GM21619 (cell line): ENCODE data around the gene GABPB2.

Experiments used
- ATAC-seq: cut with Tn5 transposase; IDR thresholded peaks from one replicate; pipeline ENCODE4 v1.9.1; 2021; ENCODE audit not compliant: unreplicated experiment

Gene GABPB2

GRCh38 chr1:151070474-151071276 lies at the start of gene GABPB2:
Gene GABPB2 (plus strand): TSS chr1:151070761. CDS start chr1:151088190, 17,429 bp downstream.
- peak; percentile 63 for ATAC-seq

- no peak for ATAC-seq
Measured at GRCh38 chr1:151024540-151025146, 45.9 kb upstream of the GABPB2 start.

DNA sequence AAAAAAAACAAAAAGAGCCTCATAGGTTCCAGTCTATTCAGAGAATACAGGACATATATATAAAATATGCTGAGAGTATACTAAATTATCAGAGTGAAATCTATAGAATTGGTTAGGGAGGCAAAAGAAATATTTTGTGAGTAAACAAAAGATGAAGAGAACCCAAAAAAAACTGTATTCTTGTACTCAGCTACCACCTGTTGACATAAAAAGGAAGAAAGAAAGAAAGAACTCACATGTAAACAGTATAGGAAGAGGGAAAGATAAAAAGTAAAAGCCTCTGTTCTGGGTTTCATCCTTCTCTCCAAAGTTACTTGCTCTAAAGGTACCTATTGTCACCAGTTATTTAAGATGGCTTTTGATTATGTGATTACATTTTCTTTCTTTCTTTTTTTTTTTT lies 44.1 kb upstream of the GABPB2 start:
- no peak for ATAC-seq

DNA sequence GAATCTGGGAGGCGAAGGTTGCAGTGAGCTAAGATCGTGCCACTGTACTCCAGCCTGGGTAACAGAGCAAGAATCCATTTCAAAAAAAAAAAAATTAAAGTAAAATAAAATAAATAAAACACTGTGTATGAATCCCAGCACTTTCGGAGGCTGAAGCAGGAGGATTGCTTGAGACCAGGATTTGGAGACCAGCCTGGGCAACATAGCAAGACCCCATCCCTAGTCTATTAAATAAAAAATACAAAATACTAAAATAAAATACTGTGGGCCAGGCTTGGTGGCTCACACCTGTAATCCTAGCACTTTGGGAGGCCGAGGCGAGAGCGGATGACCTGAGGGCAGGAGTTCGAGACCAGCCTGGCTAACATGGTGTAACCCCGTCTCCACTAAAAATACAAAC lies 38.4 kb upstream of the GABPB2 start:
- no peak for ATAC-seq

DNA sequence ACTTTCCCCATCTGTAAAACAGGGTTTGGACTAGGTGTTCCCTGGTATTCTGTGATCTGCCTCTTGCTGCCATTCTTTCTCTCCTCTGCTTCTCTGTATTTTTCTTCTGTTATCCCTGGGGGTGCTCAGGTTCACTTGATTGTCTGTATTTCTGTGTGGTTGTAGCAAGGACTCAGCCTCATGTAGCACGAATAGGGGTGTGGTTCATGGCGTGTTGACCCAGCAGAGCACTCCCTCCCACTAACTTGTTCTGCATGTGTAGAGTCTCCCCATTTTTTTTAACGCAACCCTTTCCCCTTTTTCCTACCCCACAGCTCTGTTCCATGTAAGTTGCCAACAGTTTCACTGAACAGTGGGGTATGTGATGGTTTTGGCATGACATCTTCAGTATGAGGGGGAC lies 35.4 kb upstream of the GABPB2 start:
- ATAC-seq = no peak

GRCh38 chr1:151036356-151036755 lies 34.2 kb upstream of the GABPB2 start, which contains the start of gene BNIPL:
Gene BNIPL (plus strand): TSS chr1:151036586. CDS start chr1:151036726, 140 bp downstream.
- ATAC-seq = no peak

GRCh38 chr1:151037032-151037431 lies 33.5 kb upstream of the GABPB2 start:
- ATAC-seq = no peak

DNA sequence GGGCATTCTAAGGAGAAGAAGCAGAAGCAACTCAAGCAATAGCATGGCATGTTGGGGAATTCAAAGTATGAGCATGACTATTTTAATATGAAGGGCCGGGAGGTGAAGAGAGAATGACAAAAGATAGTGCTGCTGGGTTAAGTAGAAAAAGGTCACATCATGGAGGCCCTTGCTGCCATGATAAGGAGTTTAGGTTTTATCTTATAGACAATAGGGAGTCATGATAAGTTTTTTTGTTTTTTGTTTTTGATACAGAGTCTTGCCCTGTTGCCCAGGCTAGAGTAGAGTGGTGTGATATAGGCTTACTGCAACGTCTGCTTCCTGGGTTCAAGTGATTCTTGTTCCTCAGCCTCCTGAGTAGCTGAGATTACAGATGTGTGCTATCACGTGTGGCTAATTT lies 31.0 kb upstream of the GABPB2 start:
- no peak for ATAC-seq

DNA sequence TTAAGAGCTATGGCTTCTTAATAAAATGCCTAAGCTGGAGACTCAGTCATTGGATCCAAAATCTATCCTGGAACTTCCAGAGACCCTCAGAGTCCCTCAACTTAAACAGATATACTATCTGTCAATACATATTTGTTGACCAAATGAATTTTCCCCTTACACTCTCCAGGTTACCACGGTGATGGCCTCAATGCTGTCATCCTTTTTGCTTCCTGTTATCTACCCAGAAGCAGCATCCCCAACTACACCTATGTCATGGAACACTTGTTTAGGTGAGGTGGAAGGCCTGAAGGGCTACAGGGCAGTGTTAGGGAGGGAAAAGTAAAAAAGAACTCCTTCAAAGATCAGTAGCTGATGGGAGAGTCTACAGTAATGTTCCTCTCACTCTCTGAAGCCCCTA lies 27.4 kb upstream of the GABPB2 start:
- no peak for ATAC-seq

DNA sequence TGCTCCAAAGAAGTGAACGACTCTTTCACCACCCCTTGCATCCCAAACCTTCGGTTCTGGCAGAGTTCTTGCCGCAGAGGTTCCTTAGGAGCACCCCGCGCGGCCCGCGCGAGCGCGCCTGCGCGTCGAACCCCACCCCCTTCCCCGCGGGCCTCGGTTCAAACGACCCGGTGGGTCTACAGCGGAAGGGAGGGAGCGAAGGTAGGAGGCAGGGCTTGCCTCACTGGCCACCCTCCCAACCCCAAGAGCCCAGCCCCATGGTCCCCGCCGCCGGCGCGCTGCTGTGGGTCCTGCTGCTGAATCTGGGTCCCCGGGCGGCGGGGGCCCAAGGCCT lies 23.0 kb upstream of the GABPB2 start, which contains the start of gene C1orf56:
C1orf56 (plus strand) TSS at position 161 of the 334 bp plus-strand sequence; CDS start at position 258, 97 bp downstream.
- ATAC-seq = peak; percentile 41

DNA sequence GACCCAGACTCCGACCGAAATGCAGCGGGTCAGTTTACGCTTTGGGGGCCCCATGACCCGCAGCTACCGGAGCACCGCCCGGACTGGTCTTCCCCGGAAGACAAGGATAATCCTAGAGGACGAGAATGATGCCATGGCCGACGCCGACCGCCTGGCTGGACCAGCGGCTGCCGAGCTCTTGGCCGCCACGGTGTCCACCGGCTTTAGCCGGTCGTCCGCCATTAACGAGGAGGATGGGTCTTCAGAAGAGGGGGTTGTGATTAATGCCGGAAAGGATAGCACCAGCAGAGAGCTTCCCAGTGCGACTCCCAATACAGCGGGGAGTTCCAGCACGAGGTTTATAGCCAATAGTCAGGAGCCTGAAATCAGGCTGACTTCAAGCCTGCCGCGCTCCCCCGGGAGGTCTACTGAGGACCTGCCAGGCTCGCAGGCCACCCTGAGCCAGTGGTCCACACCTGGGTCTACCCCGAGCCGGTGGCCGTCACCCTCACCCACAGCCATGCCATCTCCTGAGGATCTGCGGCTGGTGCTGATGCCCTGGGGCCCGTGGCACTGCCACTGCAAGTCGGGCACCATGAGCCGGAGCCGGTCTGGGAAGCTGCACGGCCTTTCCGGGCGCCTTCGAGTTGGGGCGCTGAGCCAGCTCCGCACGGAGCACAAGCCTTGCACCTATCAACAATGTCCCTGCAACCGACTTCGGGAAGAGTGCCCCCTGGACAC lies 22.5 kb upstream of the GABPB2 start:
- peak; percentile 60 for ATAC-seq

- no peak for ATAC-seq
Measured at GRCh38 chr1:151048645-151049032, 21.9 kb upstream of the GABPB2 start.

DNA sequence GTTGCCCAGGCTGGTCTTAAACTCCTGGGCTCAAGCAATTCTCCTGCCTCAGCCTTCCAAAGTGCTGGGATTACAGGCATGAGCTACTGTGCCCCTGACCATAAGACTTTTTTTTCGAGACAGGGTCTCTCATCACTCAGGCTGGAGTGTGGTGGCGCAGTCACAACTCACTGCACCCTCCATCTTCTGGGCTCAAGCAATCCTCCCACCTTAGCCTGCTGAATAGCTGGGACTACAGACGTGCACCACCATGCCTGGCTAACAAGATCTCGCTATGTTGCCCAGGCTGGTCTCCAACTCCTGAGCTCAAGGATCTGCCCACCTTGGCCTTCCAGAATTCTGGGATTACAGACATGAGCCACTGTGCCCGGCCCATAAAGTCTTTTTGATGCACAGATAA lies 21.1 kb upstream of the GABPB2 start:
- ATAC-seq = no peak

DNA sequence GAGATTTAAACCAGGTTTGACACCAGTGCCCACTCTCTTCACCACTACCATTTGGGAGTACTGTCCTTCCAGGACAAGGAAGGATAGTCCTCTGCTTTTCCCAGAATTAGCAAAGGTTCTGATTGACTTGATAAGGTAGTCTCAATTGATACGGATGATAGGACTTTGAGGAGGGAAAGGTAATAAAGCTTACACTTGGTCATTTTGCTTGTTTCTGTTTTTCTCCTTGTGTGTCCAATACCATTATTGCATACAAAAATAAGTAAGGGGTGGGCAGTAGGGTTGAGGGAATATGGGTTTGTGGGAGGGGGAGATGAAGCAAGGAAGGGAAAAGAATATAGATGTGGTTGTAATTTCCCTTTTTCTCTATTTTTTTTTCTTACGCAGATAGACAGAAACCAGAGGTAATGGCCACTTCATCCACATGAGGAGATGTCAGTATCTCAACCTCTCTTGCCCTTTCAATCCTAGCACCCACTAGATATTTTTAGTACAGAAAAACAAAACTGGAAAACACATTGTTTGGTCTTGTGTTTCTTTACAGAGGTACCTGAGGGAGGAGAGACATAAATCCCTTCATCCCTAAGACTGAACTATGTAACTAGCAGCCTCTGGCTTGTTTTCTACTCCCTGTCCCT lies 20.4 kb upstream of the GABPB2 start:
- ATAC-seq = no peak

GRCh38 chr1:151051356-151052009 lies 19.1 kb upstream of the GABPB2 start:
- ATAC-seq = no peak

GRCh38 chr1:151054971-151055547 lies 15.5 kb upstream of the GABPB2 start:
- no peak for ATAC-seq

- ATAC-seq = no peak
Measured at GRCh38 chr1:151055581-151055980, 15.0 kb upstream of the GABPB2 start.

DNA sequence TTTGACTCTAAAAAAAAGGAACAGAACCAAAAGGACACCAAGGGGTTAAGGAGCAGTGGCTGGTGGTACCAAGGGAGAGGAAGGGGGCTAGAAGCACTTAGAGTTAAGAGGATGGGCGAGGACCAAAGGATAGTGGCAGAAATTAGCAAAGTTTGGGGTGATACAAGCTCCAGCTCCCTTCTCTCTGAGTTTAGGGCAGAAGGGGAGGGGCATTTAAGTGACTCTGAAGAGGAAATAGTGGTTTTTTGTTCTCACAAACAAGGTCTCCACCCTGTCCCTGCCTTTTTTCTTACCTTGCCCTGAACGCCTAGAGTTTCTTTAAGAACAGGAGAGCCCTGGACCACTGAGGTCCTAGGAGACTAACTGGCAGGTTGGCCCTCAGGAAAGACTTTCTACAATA lies 14.4 kb upstream of the GABPB2 start:
- no peak for ATAC-seq

GRCh38 chr1:151058692-151059091 lies 11.9 kb upstream of the GABPB2 start:
- no peak for ATAC-seq
